GM04503 (cell line): ENCODE measurements around the gene UBQLNL.

Source experiments
- DNase-seq: peaks from one replicate; pipeline ENCODE4 v3.0.0-alpha.2; 2012; ENCODE audit warnings: low read depth

The UBQLNL gene

GRCh38 chr11:5516599-5516998 lies at the start of gene UBQLNL:
UBQLNL (minus strand) TSS chr11:5516699; CDS start chr11:5516441, 258 bp downstream.
- no peak for DNase-seq

- no peak for DNase-seq
Observed at GRCh38 chr11:5564259-5565019, 47.9 kb upstream of the UBQLNL start.

GRCh38 chr11:5557751-5558150 lies 41.3 kb upstream of the UBQLNL start:
- DNase-seq, result no peak

GRCh38 chr11:5556596-5557188 lies 40.2 kb upstream of the UBQLNL start:
- no peak for DNase-seq

GRCh38 chr11:5553343-5553742 lies 36.8 kb upstream of the UBQLNL start:
- DNase-seq, result no peak

- peak; percentile 42 for DNase-seq
Observed at GRCh38 chr11:5550440-5551095, 34.1 kb upstream of the UBQLNL start.

GRCh38 chr11:5548440-5548839 lies 31.9 kb upstream of the UBQLNL start, which contains the start of gene OR52H1:
OR52H1 (minus strand) TSS chr11:5548540; CDS start chr11:5545505, 3,035 bp downstream.
- DNase-seq, result no peak

GRCh38 chr11:5547982-5548381 lies 31.5 kb upstream of the UBQLNL start:
- no peak for DNase-seq

- no peak for DNase-seq
Observed at GRCh38 chr11:5546457-5546856, 30.0 kb upstream of the UBQLNL start.

- no peak for DNase-seq
Observed at GRCh38 chr11:5541427-5541826, 24.9 kb upstream of the UBQLNL start.

GRCh38 chr11:5536482-5536881 lies 20.0 kb upstream of the UBQLNL start:
- DNase-seq, result no peak

GRCh38 chr11:5534046-5534445 lies 17.5 kb upstream of the UBQLNL start:
- DNase-seq, result no peak

- no peak for DNase-seq
Observed at GRCh38 chr11:5531053-5531831, 14.7 kb upstream of the UBQLNL start.

GRCh38 chr11:5528495-5528894 lies 12.0 kb upstream of the UBQLNL start:
- no peak for DNase-seq

- DNase-seq, result no peak
Observed at GRCh38 chr11:5527716-5528115, 11.2 kb upstream of the UBQLNL start.

GRCh38 chr11:5524756-5525155 lies 8.3 kb upstream of the UBQLNL start:
- DNase-seq, result no peak

- no peak for DNase-seq
Observed at GRCh38 chr11:5522308-5522707, 5.8 kb upstream of the UBQLNL start.

- DNase-seq, result no peak
Observed at GRCh38 chr11:5521540-5521939, 5.0 kb upstream of the UBQLNL start.

GRCh38 chr11:5514841-5515240 lies 1.7 kb downstream of the UBQLNL start:
- DNase-seq, result no peak

- DNase-seq, result no peak
Observed at GRCh38 chr11:5509803-5510202, 6.7 kb downstream of the UBQLNL start, which contains the start of gene UBQLN3. UBQLN3 (minus strand) TSS chr11:5509957; CDS start chr11:5509558, 399 bp downstream.

- DNase-seq, result no peak
Observed at GRCh38 chr11:5508605-5509004, 7.9 kb downstream of the UBQLNL start.

- no peak for DNase-seq
Observed at GRCh38 chr11:5507933-5508305, 8.6 kb downstream of the UBQLNL start.
